GM18520 (cell line): ENCODE results near the gene SUCLG2.

Experiments used
- ATAC-seq: cut with Tn5 transposase; IDR thresholded peaks from one replicate; pipeline ENCODE4 v1.9.1; 2021; ENCODE audit not compliant: unreplicated experiment

Gene SUCLG2

DNA sequence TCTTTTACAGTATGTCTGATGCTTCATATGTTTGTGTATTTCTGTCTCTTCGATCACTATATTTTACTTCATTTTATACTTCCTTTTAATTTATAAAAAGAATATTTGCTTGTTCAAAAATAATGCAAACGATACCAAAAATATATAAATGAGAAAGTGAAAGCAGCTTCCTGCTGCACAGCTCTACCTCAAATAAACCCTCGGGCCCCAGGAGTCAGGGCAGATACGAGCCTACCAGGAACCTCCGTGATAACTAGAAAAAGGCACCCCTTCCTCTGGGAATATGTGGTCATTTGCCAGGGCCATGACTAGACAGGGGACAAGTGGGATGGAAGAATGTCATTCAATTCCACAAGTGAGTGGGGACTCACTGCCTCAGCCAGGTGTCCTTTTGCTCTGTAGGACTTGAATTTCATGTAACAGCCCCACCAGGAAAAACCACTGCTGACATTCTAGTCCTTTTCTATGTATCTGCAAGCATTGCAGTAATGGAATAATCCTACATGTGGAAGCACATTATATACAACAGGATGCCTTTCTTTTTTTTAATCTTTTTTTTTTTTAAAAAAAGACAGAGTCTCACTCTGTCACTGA lies 133.3 kb downstream of the SUCLG2 start:
- no peak for ATAC-seq

DNA sequence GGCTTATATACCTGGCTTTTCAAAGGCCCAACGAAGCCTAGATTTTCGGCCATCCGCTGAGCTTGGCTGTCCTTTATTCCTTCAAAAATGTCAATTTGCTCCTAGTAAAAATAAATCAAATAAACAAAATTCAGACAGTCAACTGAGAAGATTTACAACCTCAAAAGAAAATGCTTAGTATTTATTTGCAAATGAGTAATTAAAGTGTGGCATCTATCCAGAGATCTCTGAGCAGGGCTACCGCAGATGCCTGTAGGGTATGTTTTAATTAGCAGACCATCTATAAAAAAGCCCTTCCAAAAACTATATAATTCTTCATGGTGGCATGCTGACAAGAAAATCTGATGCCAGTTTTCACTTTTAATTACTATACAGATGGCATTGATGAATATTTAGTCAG lies 136.2 kb downstream of the SUCLG2 start:
- no peak for ATAC-seq

GRCh38 chr3:67517781-67518180 lies 136.6 kb downstream of the SUCLG2 start:
- ATAC-seq: no peak

DNA sequence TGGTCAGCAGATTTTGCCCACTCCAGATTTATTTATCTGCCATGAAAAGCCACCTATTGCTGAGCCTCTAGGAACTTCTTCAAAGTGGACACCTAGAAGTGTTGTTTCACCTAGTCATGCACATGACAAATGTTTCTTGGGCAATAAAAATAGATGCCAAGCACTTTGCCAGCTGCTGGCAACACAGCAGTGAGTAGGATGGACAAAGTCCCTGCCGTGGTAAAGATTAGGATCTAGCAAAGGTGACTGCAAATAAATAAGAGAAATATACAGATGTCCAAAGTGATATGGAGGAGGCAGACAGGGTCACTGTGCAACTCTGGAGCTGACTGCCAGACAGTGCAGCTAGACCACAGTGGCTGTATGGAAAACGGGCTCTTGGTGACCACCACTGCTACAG lies 137.9 kb downstream of the SUCLG2 start:
- ATAC-seq: no peak

DNA sequence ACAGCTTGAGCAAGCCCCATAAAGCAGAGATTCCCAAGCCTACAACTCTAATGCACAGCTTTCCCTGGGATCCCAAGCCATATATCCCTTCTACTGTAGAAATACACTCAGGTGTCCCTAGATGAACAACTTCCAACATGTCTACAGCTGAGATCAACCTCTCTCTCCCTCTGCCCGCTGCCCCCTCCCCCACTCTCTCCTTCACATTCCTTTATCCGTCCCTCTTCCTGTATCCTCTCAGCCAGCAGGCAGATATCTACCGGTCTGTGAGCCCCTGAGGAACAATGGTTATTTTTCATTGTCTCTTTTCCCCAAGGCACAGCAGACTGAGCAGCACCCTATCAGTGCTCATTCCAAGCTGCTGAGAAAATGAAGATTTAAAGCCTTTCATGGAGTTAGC lies 138.6 kb downstream of the SUCLG2 start:
- no peak for ATAC-seq

DNA sequence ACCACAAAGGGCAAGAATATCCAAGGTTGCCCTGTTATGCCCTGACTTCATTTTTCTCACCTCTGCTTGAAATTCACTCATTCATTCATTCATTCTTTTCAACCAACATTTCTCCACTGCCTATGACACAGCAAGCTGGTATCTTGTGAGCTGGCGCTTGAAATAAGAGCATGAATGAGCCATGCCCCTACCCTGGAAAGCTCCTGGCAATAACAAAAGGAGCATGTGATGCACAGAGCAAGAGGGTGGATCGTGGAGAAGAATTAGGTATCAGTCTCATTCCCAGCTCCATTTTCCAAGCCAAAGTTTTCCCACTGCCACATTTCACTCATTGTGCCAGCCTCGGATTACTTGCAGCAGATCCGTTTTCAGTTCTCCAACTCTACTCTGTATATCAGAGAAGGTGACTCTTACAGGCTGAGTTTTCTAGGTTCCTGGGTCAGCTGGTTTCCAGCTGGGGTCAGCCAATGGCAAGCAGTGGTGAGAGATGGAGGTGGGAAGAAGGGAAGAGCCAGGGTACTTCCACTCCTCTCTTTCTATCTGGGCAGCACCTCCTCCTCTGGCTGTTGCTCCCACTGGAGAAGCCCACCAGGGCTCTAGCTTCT lies 144.8 kb downstream of the SUCLG2 start:
- no peak for ATAC-seq

DNA sequence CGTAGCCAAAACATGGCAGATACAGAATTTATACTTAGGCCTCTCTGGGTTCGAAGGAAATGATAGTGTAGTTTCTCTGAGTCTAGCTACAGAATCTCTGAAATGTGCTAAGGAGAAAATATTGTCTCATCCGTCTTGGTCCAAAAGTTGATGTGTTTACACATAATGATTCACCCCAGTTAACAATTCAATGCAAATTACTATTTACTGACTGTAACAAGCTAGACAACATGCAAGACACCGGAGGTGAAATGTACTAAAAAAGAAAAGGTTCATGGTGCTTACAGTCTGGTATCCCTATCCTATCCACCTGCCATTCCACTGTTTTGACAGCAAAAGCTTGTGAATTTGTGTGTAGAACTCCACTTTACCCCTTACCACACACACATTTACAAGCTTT lies 146.8 kb downstream of the SUCLG2 start:
- ATAC-seq: no peak

DNA sequence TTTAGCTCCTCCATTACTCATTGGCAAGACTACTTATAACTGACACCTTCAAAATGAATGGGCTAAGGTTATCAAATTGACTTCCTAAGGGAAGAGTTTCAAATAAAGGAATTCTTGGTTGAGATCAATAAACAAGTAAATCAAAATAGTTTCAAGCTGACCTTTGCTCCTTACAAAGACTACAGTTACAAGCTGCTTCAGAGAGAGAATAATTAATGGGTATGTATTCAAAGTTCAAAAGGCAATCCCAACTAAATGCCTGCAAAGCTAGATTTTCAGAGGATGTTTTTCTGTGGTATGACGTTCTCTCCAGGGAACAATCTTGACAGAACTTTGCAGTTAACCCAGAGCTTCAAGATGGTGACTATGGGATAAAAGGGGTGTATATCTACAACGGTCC lies 153.7 kb downstream of the SUCLG2 start:
- ATAC-seq: no peak

DNA sequence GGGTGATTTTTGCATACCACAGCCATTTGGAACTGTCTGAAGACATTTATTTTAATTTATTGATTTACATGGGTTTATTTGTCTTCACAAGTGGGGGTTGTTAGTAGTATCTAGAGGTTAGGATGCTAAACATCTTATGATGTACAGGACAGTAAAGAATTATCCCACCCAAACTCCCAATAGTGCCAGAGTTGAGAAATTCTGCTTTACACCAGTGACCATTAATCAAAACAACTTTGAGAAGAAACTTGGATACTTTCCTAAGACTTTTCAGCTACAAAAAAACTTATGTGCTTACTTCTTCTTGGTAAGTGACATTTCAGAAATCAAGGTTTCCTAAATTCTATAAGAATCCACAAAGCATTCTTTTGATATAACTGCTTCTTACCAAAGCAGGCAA lies 156.7 kb downstream of the SUCLG2 start:
- ATAC-seq: no peak

DNA sequence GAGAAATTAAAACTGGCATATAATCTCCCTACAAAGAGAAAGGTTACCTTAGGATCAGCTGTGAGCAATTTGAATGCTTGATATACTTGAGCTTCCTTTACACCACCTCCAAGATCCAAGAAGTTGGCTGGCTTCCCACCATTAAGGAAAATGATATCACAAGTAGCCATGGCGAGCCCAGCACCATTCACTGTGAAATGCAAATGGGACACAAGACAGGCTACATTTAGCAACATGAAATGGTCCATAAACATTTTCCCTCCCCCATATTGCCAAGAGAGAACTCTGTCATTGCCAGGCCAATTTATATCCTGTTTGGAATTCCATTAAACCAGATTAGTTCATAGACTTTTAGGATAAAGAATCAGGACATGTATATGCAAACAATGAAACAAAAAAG lies 158.7 kb downstream of the SUCLG2 start:
- no peak for ATAC-seq

DNA sequence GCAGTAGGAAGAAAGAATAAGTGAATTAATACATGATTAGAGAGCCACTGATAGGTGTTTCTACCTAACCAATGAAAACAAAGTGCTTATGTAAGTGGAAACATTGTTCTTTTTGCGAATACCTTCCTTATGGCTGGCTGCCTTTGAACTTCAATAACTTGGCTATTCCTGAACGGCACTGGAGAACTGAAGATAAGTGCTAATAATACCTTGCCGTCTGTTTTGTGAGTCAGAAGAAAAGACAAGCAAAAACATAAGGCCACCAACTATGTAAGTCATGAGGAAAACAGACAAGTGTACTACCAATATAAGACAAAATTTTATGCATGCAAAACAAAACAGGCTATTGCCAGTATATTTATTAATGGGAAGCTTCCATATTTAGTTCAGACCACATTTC lies 160.6 kb downstream of the SUCLG2 start:
- no peak for ATAC-seq

DNA sequence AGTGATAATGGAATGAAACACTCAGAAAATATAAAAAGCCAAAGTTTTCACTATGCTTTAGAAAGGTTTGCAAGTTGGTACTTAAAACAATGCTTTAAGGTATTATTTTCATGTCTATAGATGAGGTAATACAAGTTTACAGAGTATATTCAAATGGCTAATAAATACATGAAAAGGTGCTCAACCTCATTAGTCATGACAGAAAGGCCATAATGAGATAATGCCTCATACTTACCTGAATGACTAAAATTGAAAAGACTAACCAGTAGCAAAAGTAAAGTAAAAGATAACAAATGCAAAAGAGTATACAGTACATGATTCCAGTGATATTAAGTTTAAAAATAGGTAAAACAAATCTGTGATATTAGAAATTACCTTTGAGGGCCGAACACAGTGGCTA lies 163.8 kb downstream of the SUCLG2 start:
- ATAC-seq: no peak

DNA sequence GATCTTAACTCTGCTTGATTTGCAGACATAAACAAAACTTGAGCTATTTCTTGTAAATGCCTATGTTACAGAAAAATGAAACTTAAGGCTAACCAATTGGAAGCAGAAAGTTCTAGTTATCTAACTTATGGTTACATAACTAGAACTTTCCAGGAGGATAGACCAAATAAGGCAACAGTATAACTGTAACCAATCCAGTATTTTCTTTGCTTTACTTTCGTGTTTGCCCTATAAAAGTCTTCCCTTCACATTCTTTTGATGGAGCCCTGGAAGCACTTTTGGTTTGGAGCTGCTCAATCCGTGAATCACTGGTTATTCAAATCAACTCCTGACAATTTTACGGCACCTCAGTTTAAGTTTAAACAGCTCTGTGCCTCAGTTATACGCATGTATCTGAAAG lies 164.6 kb downstream of the SUCLG2 start:
- ATAC-seq: no peak

GRCh38 chr3:67487564-67488114 lies 166.8 kb downstream of the SUCLG2 start:
- ATAC-seq: no peak

DNA sequence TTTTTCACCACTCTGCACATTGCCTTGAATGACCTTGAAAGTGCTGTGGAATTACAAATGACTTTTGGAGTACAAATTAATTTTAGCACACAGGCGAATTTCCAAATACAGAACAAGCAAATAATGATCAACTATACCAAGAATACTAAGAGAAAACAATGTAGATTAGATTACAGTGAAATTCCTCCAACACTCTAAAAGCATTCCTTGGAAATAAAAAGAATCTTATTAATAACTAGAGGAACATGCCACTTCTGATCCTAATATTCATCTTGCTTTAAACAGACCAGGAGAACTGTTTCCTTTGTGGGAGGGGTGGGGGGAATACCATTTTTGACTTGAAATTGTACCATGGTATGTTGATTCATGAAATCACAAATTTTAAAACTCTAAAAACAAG lies 167.5 kb downstream of the SUCLG2 start:
- ATAC-seq: no peak

DNA sequence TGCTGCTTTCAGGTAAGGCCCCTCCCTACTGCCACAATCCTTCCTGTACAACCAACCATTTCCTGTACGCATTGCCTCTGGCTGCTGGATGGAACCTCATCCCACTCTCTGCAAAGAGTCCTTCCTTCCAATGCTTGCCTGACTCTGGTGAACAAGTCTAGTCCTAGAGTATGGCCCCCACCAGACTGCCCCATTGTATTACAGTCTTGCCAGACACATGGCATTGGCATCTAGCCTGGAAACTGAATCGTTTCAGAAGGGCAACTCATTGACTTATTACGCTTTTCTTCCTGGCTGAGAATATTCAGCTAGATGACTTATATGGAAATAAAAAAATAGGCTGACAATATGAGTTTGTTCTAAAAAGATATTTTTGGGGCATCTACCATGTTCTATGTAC lies 170.3 kb downstream of the SUCLG2 start:
- ATAC-seq: no peak

DNA sequence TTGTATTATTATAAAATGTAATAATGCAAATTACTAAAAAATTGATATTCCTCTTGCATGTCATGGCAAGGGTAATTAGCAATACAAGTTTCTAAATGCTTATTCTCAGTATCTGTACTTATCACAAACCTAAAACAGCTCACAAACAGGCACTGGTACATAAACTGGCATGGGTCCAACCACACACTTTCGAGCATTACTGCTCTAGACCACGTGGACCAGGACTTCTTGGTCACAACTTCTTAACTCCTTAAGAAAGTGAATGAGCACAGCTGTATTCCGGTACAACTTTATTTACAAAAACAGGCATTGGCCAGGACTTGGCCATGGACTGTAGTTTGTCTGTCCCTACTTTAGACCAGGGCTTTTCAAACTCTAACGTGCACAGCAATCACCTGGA lies 173.3 kb downstream of the SUCLG2 start:
- no peak for ATAC-seq

GRCh38 chr3:67478423-67478822 lies 176.0 kb downstream of the SUCLG2 start:
- ATAC-seq: no peak

- no peak for ATAC-seq
Measured at GRCh38 chr3:67474311-67474710, 180.1 kb downstream of the SUCLG2 start.

GRCh38 chr3:67472674-67473201 lies 181.7 kb downstream of the SUCLG2 start:
- ATAC-seq: no peak

DNA sequence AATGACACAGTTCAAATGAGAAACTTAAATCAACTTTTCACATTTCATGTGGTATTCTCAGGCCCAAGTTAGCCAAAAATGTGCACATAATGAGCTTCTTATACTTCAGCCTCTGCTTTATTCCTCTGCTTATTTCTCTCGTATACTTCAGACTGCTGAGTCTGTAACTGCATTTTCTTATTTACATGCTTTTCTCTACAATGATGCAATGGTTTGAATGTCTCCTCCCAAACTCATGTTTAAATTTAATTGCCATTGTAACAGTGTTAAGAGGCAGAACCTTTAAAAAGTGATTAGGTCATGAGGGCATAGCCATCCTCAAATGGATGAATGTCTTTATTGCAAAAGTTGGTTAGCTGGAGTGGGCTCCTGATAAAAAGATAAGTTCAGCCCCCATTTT lies 184.2 kb downstream of the SUCLG2 start:
- ATAC-seq: no peak

DNA sequence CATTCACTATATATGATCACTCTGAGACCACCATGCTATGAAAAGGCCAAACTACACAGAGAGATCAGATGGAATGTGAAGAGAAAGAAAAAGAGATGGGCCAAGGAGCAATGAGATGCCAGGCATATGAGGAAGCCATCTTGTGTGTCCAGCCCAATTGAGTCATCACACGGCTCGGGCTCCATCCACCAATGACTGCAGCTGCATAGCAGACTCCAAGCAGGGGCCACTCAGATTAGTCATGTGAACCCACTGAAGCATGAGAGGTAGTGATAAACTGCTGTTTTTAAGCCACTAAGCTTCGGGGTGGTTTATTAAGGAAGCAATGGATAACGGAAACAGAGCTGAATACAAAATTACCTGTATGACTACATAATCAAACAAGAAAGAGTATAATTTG lies 185.9 kb downstream of the SUCLG2 start:
- no peak for ATAC-seq

GRCh38 chr3:67463656-67464055 lies 190.8 kb downstream of the SUCLG2 start:
- ATAC-seq: no peak
